ENCODE results near the gene SHC3.

SHC3 gene

GRCh38 chr9:88976890-88977257, 201.7 kb downstream of the SHC3 start:
- H3K36me3 Mint-ChIP-seq: no peaks in the 10 kb centered on the region
- no peaks in the 10 kb centered on the region for H3K9me3 Mint-ChIP-seq
- peaks cover 4% of the 10 kb centered on the region for H3K4me1 Mint-ChIP-seq
- peaks cover 1% of the 10 kb centered on the region for H3K27me3 Mint-ChIP-seq
- no peak overlapping the region for H3K4me3 Mint-ChIP-seq
- no peak overlapping the region for H3K27ac Mint-ChIP-seq

- no peak overlapping the region for H3K4me3 Mint-ChIP-seq
- no peaks in the 10 kb centered on the region for H3K36me3 Mint-ChIP-seq
- H3K27me3 Mint-ChIP-seq: peaks cover 1% of the 10 kb centered on the region
- peaks cover 4% of the 10 kb centered on the region for H3K4me1 Mint-ChIP-seq
- no peak overlapping the region for H3K27ac Mint-ChIP-seq
- no peaks in the 10 kb centered on the region for H3K9me3 Mint-ChIP-seq
Measured at GRCh38 chr9:88975966-88976889, 202.4 kb downstream of the SHC3 start.

GRCh38 chr9:88974641-88975040, 204.0 kb downstream of the SHC3 start:
- H3K27me3 Mint-ChIP-seq: peaks cover 1% of the 10 kb centered on the region
- H3K27ac Mint-ChIP-seq: no peak overlapping the region
- H3K4me1 Mint-ChIP-seq: peaks cover 4% of the 10 kb centered on the region
- H3K36me3 Mint-ChIP-seq: no peaks in the 10 kb centered on the region
- no peaks in the 10 kb centered on the region for H3K9me3 Mint-ChIP-seq
- no peak overlapping the region for H3K4me3 Mint-ChIP-seq

- peaks cover 1% of the 10 kb centered on the region for H3K27me3 Mint-ChIP-seq
- H3K4me1 Mint-ChIP-seq: peaks cover 4% of the 10 kb centered on the region
Measured at GRCh38 chr9:88973281-88974045, 205.2 kb downstream of the SHC3 start.

GRCh38 chr9:88972401-88972800, 206.2 kb downstream of the SHC3 start:
- H3K36me3 Mint-ChIP-seq: no peaks in the 10 kb centered on the region
- no peaks in the 10 kb centered on the region for H3K27me3 Mint-ChIP-seq

More at GRCh38 chr9:88973281-88974045, 205.2 kb downstream of the SHC3 start:
- Mint-ChIP-seq H3K27ac (no peak overlapping the region), H3K4me3 (no peak overlapping the region), H3K36me3 (no peaks in the 10 kb centered on the region), H3K9me3 (no peaks in the 10 kb centered on the region)

GRCh38 chr9:88971131-88971960, 207.3 kb downstream of the SHC3 start:
- Mint-ChIP-seq H3K27ac (no peak overlapping the region), H3K9me3 (no peaks in the 10 kb centered on the region), H3K27me3 (no peaks in the 10 kb centered on the region), H3K4me1 (no peaks in the 10 kb centered on the region), H3K4me3 (no peak overlapping the region), H3K36me3 (no peaks in the 10 kb centered on the region)

More at GRCh38 chr9:88972401-88972800, 206.2 kb downstream of the SHC3 start:
- peaks cover 4% of the 10 kb centered on the region for H3K4me1 Mint-ChIP-seq
- no peak overlapping the region for H3K27ac Mint-ChIP-seq
- H3K4me3 Mint-ChIP-seq: no peak overlapping the region
- H3K9me3 Mint-ChIP-seq: no peaks in the 10 kb centered on the region

GRCh38 chr9:88969646-88970373, 208.8 kb downstream of the SHC3 start:
- H3K36me3 Mint-ChIP-seq: no peaks in the 10 kb centered on the region
- no peaks in the 10 kb centered on the region for H3K27me3 Mint-ChIP-seq
- no peaks in the 10 kb centered on the region for H3K4me1 Mint-ChIP-seq
- no peaks in the 10 kb centered on the region for H3K9me3 Mint-ChIP-seq
- H3K27ac Mint-ChIP-seq: no peak overlapping the region
- H3K4me3 Mint-ChIP-seq: no peak overlapping the region

- Mint-ChIP-seq H3K27ac (no peak overlapping the region), H3K4me3 (no peak overlapping the region), H3K27me3 (no peaks in the 10 kb centered on the region), H3K4me1 (no peaks in the 10 kb centered on the region), H3K36me3 (no peaks in the 10 kb centered on the region), H3K9me3 (no peaks in the 10 kb centered on the region)
Measured at GRCh38 chr9:88968799-88969198, 209.8 kb downstream of the SHC3 start.

- Mint-ChIP-seq H3K4me1 (no peaks in the 10 kb centered on the region), H3K9me3 (no peaks in the 10 kb centered on the region), H3K27me3 (no peaks in the 10 kb centered on the region), H3K4me3 (no peak overlapping the region), H3K36me3 (no peaks in the 10 kb centered on the region), H3K27ac (no peak overlapping the region)
Measured at GRCh38 chr9:88966894-88967676, 211.5 kb downstream of the SHC3 start.

- Mint-ChIP-seq H3K27me3 (no peaks in the 10 kb centered on the region), H3K36me3 (no peaks in the 10 kb centered on the region), H3K27ac (no peak overlapping the region), H3K4me1 (no peaks in the 10 kb centered on the region), H3K9me3 (no peaks in the 10 kb centered on the region), H3K4me3 (no peak overlapping the region)
Measured at GRCh38 chr9:88965473-88965872, 213.1 kb downstream of the SHC3 start.

GRCh38 chr9:88960632-88961031, 218.0 kb downstream of the SHC3 start:
- Mint-ChIP-seq H3K9me3 (no peaks in the 10 kb centered on the region), H3K27ac (no peak overlapping the region), H3K36me3 (no peaks in the 10 kb centered on the region), H3K27me3 (peaks cover 4% of the 10 kb centered on the region), H3K4me3 (no peak overlapping the region), H3K4me1 (no peaks in the 10 kb centered on the region)

GRCh38 chr9:88959727-88960469, 218.7 kb downstream of the SHC3 start:
- H3K27ac Mint-ChIP-seq: no peak overlapping the region
- H3K4me1 Mint-ChIP-seq: no peaks in the 10 kb centered on the region
- peaks cover 6% of the 10 kb centered on the region for H3K27me3 Mint-ChIP-seq
- H3K36me3 Mint-ChIP-seq: no peaks in the 10 kb centered on the region
- H3K4me3 Mint-ChIP-seq: no peak overlapping the region
- H3K9me3 Mint-ChIP-seq: no peaks in the 10 kb centered on the region

- no peak overlapping the region for H3K4me3 Mint-ChIP-seq
- no peaks in the 10 kb centered on the region for H3K4me1 Mint-ChIP-seq
- H3K27me3 Mint-ChIP-seq: peaks cover 6% of the 10 kb centered on the region
- H3K36me3 Mint-ChIP-seq: no peaks in the 10 kb centered on the region
- H3K27ac Mint-ChIP-seq: no peak overlapping the region
- no peaks in the 10 kb centered on the region for H3K9me3 Mint-ChIP-seq
Measured at GRCh38 chr9:88957526-88957925, 221.1 kb downstream of the SHC3 start.

Measured in activated naive CD4-positive, alpha-beta T cell treated with anti-CD3 and anti-CD28 coated beads, Interleukin-2, amount 50 U/mL, for 24 hours (primary cell).